ENCODE measurements around the gene PYGB.
"Not testable (repeated sequence)": the region's sequence is repeated elsewhere in the genome, so short reads cannot be mapped to it uniquely, and the experiment has no call there.

The PYGB gene

GRCh38 chr20:25249198-25249931 is 1.5 kb downstream of the PYGB start:
- no peak for DNase-seq (ENCODE audit: low read depth)

DNA sequence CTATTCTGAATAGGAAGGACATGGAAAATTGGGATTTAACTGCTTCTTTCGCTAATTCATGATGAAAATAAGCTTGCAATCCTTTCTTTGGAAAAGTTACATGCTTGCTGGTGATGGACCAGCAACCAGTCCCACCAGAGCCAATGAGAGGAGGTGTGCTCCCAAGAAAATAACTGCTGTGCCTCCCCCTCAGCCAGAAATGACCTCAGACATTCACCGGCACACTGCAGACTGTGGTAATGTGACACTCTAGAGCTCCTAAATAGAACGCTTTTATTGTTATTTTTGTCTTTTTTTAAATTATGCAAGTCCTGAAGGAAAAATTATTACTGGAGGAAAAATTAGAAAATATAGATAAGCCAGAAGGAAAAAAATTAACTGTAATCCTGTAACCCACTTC is 2.6 kb downstream of the PYGB start:
- peak; percentile 23 for DNase-seq (ENCODE audit: low read depth)

DNA sequence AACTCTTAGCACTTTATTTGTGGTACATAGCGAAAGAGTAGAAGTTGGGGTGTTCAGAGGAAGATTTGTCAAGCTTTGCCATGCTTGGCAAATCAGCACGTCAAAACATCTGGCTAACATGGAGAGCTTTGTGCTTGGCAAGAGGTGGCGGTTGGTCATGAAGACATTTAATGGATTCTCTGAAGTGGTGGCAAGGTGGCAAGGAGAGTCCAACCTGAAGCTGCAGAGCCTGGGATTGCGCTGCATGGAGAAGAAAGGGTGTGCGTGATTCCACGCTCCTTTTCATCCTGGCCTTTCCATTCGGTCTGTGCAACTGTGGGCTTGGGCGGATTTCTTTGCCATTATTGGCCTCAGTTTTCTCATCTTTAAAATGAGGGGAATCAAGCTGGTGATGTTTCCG is 3.1 kb downstream of the PYGB start:
- DNase-seq (ENCODE audit: low read depth) = no peak

DNA sequence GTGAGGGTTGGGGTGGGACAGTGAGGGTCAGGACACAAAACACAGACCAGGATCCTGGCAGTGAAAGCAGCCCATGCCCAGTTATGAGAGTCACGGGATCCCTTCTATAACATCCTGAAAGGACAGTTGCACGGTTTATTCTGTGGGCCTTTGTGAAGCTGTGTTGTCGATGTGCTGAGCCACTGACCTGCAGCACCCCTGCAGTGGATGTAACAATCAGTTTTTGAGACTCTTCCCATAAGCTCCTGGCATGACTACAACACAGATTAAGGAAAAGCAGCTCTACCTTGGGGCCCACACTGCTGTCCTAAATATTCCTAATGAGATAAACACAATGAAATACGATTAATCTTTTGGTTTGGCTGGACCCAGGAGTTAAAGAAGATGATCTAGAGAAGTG is 3.7 kb downstream of the PYGB start:
- DNase-seq (ENCODE audit: low read depth) = no peak

DNA sequence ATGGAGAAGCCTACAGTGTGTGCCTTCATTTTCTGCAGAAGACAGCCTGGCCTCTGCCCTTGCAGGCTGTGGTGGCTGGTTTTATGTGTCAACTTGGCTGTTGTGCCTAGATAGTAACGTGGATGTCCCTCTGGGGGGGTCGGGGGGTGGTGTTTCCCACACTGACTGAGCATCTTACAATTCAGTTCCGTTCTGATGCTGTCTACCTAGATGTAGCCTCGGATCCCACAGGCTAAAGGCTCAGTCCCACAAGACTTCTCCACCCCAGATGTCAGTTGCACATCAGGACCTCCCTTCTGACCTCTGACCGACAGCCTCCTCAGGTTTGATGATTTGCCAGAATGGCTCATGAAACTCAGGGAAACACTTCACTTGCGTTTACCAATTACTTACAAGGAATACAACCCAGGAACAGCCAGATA is 4.4 kb downstream of the PYGB start:
- DNase-seq (ENCODE audit: low read depth) = no peak

DNA sequence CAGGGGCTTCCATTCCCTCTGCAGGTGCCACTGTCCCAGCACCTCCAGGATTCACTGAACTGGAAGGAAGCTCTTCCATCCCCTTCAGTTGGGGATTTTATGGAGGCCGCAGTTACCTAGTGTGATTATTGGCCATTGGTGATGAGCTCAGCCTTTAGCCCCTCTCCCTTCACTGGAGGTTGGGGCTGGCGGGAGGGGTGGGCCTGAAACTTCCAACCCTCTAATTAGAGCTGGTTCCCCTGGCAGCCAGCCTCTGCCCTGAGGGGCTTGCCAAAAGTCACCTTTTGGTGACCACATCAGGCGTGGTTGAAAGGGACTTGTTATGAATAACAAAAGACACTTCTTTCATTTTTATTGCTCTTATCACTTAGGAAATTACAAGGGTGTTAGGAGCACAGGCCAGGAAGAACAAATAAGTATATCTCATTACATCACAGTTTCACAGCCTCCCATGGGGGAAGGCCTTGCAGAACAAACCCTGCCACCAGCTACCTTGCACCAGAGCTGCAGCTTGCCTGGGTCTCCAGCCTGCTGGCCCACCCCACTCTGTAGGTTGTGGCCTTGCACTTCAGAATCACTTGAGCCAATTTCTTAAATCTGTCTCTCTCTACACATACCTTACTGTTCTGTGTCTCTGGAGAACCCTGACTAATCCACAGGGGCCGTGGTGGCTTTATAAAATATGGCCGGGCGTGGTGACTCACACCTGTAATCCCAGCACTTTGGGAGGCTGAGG is 5.0 kb downstream of the PYGB start:
- DNase-seq (ENCODE audit: low read depth) = no peak

- DNase-seq (ENCODE audit: low read depth) = no peak
Observed at GRCh38 chr20:25253606-25254275, 5.9 kb downstream of the PYGB start.

DNA sequence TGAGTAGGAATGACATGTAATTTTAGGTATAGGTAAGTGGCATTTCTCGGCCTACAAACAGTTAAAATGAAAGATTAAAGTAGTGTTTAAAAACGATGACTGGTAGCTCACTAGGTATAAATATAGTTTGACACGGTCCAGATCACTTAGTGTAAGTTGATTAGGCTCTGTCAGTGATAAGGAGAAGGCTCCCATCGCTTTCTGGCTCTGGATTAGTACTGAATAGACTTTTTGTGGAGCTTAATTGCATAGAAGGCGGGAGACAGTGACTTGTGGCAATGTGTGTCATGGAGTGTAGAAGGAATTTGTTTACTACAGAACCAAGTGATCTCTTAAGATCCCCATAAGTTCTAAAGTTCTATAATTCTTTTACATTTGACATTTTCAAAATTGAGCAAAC is 6.7 kb downstream of the PYGB start:
- no peak for DNase-seq (ENCODE audit: low read depth)

DNA sequence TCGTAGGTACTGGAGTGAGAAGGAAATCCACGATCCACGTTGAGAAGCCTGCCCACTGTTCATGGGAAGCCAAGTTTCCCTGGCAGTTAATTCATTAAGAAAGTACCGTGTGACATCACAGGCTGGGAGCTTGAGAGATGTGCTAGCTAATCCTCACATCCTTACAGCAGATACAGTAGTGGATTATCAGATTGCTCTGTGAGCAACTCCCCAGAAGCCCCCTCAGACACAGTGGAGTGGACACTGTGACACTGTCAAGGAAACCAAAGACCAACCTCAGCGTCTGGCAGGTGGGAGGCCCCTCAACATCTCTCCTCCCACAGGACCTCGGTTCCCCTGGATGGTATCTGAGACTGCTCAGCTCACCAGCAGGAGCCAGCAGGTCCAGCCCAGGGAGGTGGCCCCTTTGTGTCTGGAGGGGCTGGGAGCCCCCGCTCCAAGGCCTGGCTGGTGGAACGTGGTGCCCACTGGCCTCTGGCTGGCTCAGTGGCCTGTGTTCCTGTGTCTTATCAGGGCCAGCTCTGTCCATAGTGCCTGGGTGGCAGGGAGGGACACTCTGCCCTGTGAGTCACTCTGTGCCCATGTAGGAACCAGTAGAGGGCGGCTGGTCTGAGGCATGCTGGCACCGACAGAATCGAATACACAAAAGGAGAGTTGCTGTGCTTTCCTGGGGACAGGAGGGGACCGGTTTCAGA is 7.2 kb downstream of the PYGB start:
- DNase-seq (ENCODE audit: low read depth) = no peak

GRCh38 chr20:25256226-25256859 is 8.5 kb downstream of the PYGB start:
- no peak for DNase-seq (ENCODE audit: low read depth)

DNA sequence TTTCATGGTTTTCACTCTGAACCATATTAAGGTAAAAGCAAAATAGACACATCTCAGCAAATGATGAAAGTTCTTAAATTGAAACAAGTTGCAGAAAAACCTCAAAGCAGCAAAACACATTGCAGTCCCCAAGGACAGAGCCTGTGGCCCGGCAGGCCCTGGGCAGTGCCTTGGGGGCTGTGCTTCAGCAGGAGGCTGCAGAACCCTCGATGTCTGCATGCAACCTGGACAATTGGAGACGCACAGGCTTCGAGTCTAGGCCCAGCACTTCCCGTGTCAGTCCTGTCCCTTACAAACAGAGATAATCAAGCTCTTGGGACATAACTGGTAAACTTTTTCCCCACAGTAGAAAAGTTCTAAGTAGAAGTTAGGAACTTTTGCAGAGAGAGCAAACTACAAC is 9.2 kb downstream of the PYGB start:
- DNase-seq (ENCODE audit: low read depth) = no peak

DNA sequence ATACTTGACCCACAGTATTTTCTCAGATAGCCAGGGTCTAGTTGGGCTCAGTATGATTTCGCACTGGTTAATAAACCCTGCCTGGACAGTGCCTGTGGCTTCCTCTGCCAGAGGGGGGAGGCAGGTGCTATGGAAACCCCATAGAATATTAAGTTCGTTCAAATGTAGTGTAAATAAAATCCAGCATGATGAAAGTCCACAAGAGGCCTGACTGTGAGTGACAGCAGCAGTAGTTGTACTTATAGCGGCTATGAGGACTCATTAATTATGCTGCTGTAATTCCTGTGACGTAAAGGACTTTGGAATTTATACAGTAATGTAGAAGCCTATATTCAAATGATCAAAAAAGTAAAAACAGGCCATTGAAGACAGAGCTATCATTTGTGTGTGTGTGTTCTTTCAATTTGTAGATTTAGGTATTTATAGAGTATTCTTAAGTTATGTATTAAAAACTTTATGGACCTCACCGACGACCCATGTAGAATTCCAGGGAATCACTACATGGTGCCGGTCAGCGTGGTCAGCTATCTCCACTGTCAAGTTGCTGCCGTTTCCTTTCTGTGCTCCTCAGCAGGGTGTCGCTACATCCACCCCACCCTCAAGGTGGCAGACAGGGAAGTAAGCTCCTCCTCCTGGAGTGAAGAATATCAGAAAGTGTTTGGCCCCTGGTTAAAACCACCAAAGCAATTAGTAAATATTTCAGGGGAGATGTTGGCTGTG is 10.0 kb downstream of the PYGB start:
- no peak for DNase-seq (ENCODE audit: low read depth)

DNA sequence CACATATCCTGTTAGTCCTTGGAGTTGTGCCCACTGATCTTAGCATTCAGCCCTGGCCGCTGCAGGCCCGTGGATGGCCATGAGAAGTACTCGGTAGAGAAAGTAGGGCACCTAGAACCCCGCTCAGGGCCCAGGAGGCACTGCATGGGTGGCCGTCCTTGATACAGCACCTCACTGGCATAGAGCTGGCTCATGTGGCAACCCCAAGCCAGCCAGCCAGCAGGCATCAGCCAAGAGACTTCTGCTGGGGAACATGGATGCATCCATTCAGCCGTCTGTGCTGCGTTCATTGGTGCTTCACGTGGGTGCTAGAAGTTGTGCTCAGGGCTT is 10.6 kb downstream of the PYGB start:
- no peak for DNase-seq (ENCODE audit: low read depth)

- no peak for DNase-seq (ENCODE audit: low read depth)
Observed at GRCh38 chr20:25258828-25259227, 10.9 kb downstream of the PYGB start.

DNA sequence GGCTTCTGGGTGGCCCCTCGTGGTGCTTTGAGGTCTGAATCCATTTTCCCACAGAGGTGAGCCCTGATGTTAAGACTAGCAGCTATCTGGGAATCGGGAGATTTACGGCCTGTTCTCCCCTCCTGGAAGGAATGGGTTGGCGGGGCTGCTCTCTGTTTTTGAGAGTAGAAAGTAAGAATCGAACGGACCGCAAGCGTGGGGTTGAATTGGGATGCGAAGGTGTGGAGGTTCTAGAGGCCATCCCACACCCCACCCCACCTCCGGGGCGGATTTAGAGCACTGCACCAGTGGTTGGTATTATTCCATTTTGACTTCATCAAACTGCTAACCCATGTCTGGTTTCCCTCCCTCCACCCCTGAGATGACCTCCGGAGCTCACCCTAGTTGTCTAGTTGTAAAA is 11.5 kb downstream of the PYGB start:
- no peak for DNase-seq (ENCODE audit: low read depth)

DNA sequence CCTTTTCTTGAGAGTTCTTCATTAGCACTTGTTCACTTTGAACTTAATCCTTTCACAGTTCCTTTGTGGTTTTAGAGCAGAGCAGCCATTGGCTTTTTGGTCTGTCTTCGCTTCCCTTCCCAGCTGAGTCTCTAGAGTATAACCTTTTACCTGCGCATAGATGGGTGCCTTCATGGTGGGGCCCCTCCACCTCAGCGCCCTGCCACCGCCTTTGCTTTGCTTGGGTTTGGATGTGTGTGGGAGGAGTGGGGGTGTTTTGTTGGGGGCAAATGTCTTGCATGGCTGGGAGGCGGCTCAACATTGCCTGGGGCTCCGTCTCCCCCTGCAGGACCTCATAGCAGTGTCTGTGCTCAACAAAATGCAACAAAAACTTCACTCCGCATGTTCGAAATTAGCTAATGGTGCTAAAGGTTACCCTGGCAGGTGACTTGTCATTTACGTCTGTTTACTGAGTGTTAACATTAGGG is 11.9 kb downstream of the PYGB start:
- no peak for DNase-seq (ENCODE audit: low read depth)

DNA sequence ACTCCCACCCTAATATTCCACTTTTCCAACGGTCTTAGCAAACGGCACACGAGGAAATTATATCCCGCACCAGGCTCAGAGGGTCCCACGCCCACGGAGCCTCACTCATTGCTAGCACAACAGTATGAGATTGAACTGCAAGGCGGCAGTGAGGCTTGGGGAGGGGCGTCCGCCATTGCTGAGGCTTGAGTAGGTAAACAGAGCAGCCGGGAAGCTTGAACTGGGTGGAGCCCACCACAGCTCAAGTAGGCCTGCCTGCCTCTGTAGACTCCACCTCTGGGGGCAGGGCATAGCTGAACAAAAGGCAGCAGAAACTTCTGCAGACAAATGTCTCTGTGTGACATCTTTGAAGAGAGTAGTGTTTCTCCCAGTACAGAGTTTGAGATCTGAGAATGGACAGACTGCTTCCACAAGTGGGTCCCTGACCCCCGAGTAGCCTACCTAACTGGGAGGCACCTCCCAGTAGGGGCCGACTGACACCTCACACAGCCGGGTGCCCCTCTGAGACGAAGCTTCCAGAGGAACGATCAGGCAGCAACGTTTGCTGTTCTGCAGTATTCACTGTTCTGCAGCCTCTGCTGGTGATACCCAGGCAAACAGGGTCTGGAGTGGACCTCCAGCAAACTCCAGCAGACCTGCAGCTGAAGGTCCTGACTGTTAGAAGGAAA is 13.0 kb downstream of the PYGB start:
- not testable (repeated sequence) for DNase-seq (ENCODE audit: low read depth)

DNA sequence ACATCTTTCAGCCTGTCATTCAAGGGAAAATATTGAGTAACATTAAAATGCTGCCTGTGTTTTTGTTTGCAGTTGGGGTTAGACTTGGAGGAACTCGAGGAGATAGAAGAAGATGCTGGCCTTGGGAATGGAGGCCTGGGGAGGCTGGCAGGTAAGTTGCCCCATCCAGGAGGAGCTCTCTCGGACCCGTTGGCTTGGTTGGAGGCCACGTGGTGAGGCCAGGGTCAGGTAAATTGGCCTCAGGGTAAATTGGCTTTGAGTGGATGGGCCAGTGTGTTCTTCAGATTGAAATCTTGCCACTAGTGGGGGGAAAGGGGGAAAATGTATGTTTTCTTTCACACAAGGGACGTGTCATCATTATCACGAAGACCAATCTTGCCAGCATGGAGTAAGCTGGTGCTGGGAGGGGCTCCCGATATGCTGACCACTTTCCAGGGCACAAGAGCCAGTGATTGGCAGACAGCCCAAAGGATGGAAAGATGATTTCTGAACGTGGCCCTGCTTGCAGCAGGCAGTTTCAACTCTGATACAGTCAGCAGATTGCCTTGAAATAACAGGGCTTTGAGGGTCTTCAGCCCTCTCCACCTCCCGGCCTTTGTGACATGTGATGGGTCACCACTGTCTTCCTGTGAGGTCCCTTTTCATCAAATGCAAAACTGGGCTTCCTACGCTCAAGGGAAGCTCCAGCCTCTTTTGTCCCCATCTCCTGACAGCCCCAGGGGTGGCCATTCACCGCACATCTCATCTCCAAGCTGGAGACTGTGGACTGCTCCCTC is 21.4 kb downstream of the PYGB start:
- no peak for DNase-seq (ENCODE audit: low read depth)

GRCh38 chr20:25269833-25270170 is 21.9 kb downstream of the PYGB start:
- DNase-seq (ENCODE audit: low read depth) = no peak

GRCh38 chr20:25270829-25271251 is 23.0 kb downstream of the PYGB start:
- DNase-seq (ENCODE audit: low read depth) = no peak
